Keratinocyte (primary cell): ENCODE measurements around the gene PARP11. TPM values are rescaled to one million over a fixed set of nuclear protein-coding genes. Genes with fewer than 3 reads are reported as not detected.

Experiments
- DNase-seq: peaks from one replicate; pipeline ENCODE4 v3.0.0-alpha.2; 2011; ENCODE audit warnings: low read depth, missing footprints, low spot score
- FAIRE-seq: peaks from 2 replicates; lab custom pipeline; 2011; peaks lifted over from hg19 to GRCh38; lab: Jason Lieb, UNC
- H2AFZ ChIP-seq: 2 replicates; pipeline ENCODE4 v1.6.0; 2012; ENCODE audit warnings: low read length, control low read depth, inconsistent platforms; ENCODE audit not compliant: control insufficient read depth
- H3K27ac ChIP-seq: 2 replicates; pipeline ENCODE4 v1.5.1; 2011; ENCODE audit warnings: low read length; ENCODE audit not compliant: control insufficient read depth, insufficient read depth
- H3K27me3 ChIP-seq: 3 replicates; pipeline ENCODE4 v1.6.0; 2011; ENCODE audit warnings: low read length; ENCODE audit not compliant: control insufficient read depth, insufficient read depth; ENCODE audit errors: extremely low read depth
- H3K36me3 ChIP-seq, 2 experiments: 2 replicates in 1 of 2; 3 replicates in 1 of 2; pipeline ENCODE4 v1.5.1; 2011; ENCODE audit warnings: low read length in 2 of 2, mild to moderate bottlenecking in 1 of 2; ENCODE audit not compliant: control insufficient read depth in 2 of 2, insufficient read depth in 2 of 2; ENCODE audit errors: extremely low read depth in 1 of 2
- H3K4me1 ChIP-seq: 3 replicates; pipeline ENCODE4 v1.5.1; 2011; ENCODE audit warnings: low read length; ENCODE audit not compliant: control insufficient read depth, insufficient read depth; ENCODE audit errors: extremely low read depth
- H3K4me2 ChIP-seq: 3 replicates; pipeline ENCODE4 v1.6.0; 2011; ENCODE audit warnings: low read depth, low read length; ENCODE audit not compliant: control insufficient read depth, insufficient read depth; ENCODE audit errors: extremely low read depth
- H3K4me3 ChIP-seq, 3 experiments: fragments of 200-600 bp in 1 of 3; sonication (generic) in 1 of 3; 2 replicates in 2 of 3; 3 replicates in 1 of 3; pipeline ENCODE4 v1.5.1; 2011 to 2016; ENCODE audit warnings: low read length in 3 of 3, mild to moderate bottlenecking in 3 of 3, control low read depth in 2 of 3, inconsistent platforms in 1 of 3, low read depth in 1 of 3, mixed read lengths in 1 of 3, mixed run types in 1 of 3, moderate library complexity in 1 of 3; ENCODE audit not compliant: control insufficient read depth in 2 of 3, insufficient read depth in 2 of 3; ENCODE audit errors: extremely low read depth in 1 of 3
- H3K79me2 ChIP-seq: 2 replicates; pipeline ENCODE4 v1.6.0; 2012; ENCODE audit warnings: low read length; ENCODE audit not compliant: control insufficient read depth, insufficient read depth
- H3K9ac ChIP-seq: 3 replicates; pipeline ENCODE4 v1.6.0; 2011; ENCODE audit warnings: low read length; ENCODE audit not compliant: control insufficient read depth, insufficient read depth; ENCODE audit errors: extremely low read depth
- H3K9me1 ChIP-seq: 3 replicates; pipeline ENCODE4 v1.6.0; 2011; ENCODE audit warnings: low read length; ENCODE audit not compliant: control insufficient read depth, insufficient read depth; ENCODE audit errors: extremely low read depth
- H3K9me3 ChIP-seq: 2 replicates; pipeline ENCODE4 v1.5.1; 2012; ENCODE audit warnings: low read depth, low read length; ENCODE audit not compliant: control insufficient read depth
- H4K20me1 ChIP-seq: 3 replicates; pipeline ENCODE4 v1.6.0; 2011; ENCODE audit warnings: low read length; ENCODE audit not compliant: control insufficient read depth, insufficient read depth; ENCODE audit errors: extremely low read depth
- EZH2 ChIP-seq: IDR thresholded peaks from one replicate; pipeline ENCODE4 v1.6.1; 2012; ENCODE audit warnings: inconsistent platforms, mild to moderate bottlenecking, low read length, moderate library complexity
- dilution Hi-C: fragments of 300-500 bp; cut with MboI; formaldehyde crosslinking; loops from one replicate; pipeline ENCODE4 v1.7.0; 2020; ENCODE audit warnings: low sequenced_read_pairs; ENCODE audit not compliant: extremely low pct_ligation_motif_present
- polyA plus RNA-seq, 5 experiments: library from polyadenylated mRNA; depleted of rRNA in 3 of 5; stranded (reverse) in 3 of 5; stranded (forward) in 1 of 5; unstranded in 1 of 5; fragments of >200 nt; gene quantifications; 1 replicate in 1 of 5; 2 replicates in 3 of 5; 3 replicates in 1 of 5; pipeline versions ENCODE4 v1.2.1 to v1.2.3, GENCODE V29; 2011 to 2012; ENCODE audit warnings: missing spikeins in 2 of 5, low read depth in 1 of 5, low replicate concordance in 1 of 5
- TF ChIP-seq, protein P1 (sequence below), 3 experiments: IDR thresholded peaks in 1 of 3; conservative IDR thresholded peaks in 1 of 3; optimal IDR thresholded peaks in 1 of 3; 2 replicates in 2 of 3; 3 replicates in 1 of 3; pipeline versions ENCODE3 to v1.5.1; 2011; ENCODE audit warnings: low read length in 3 of 3, mild to moderate bottlenecking in 3 of 3, moderate library complexity in 2 of 3, control low read depth in 1 of 3, inconsistent platforms in 1 of 3; ENCODE audit not compliant: insufficient read depth in 2 of 3; ENCODE audit errors: extremely low read depth in 1 of 3

The PARP11 gene
- polyA plus RNA-seq, 1 donor (not counting 4 experiments of a cell fraction or from before 2014, with no cell fraction given) = 5.4 TPM

DNA sequence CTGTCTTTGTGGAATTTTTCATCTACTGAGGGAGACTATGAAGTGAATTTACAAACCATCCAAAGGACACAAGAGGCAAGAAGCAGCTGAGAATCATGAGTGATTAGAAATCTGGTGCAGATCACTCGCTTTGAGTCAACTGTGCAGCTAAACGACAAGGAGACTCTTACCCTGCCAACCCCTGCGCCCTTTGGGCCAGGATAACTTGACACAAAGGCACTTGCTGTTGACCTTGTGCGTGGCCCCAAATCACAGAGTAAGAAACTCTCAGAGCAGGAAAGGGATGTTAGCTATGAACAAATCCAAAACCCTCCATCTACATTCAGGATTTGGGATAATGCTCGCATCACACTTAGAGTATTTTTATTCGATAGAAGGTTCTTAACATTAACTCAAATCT is 11.5 kb upstream of the PARP11 start:
- dilution Hi-C loops = no loop called here
- no peaks in the 10 kb centered on the region for H3K9me1 ChIP-seq
- H4K20me1 ChIP-seq = no peaks in the 10 kb centered on the region
- H2AFZ ChIP-seq = no peak overlapping the region
- peaks cover 4% of the 10 kb centered on the region for H3K27me3 ChIP-seq
- H3K36me3 ChIP-seq = no peaks in the 10 kb centered on the region
- TF ChIP-seq, protein P1, sequence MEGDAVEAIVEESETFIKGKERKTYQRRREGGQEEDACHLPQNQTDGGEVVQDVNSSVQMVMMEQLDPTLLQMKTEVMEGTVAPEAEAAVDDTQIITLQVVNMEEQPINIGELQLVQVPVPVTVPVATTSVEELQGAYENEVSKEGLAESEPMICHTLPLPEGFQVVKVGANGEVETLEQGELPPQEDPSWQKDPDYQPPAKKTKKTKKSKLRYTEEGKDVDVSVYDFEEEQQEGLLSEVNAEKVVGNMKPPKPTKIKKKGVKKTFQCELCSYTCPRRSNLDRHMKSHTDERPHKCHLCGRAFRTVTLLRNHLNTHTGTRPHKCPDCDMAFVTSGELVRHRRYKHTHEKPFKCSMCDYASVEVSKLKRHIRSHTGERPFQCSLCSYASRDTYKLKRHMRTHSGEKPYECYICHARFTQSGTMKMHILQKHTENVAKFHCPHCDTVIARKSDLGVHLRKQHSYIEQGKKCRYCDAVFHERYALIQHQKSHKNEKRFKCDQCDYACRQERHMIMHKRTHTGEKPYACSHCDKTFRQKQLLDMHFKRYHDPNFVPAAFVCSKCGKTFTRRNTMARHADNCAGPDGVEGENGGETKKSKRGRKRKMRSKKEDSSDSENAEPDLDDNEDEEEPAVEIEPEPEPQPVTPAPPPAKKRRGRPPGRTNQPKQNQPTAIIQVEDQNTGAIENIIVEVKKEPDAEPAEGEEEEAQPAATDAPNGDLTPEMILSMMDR (optimal IDR thresholded peaks at IDR 0.05 in 1 of 3, IDR thresholded peaks at IDR 0.05 in 1 of 3, conservative IDR thresholded peaks at IDR 0.05 in 1 of 3; ENCODE audit: extremely low read depth in 1 of 3, insufficient read depth in 2 of 3, low read length in 3 of 3) = no peak
- no peak for TF ChIP-seq EZH2
- no peak for FAIRE-seq
- H3K27ac ChIP-seq = no peak overlapping the region
- H3K79me2 ChIP-seq = no peaks in the 10 kb centered on the region
- no peak for DNase-seq
- H3K9me3 ChIP-seq = no peaks in the 10 kb centered on the region
- no peak overlapping the region for H3K9ac ChIP-seq
- no peaks in the 10 kb centered on the region for H3K4me1 ChIP-seq
- no peak overlapping the region for H3K4me3 ChIP-seq
- H3K4me2 ChIP-seq = no peak overlapping the region

DNA sequence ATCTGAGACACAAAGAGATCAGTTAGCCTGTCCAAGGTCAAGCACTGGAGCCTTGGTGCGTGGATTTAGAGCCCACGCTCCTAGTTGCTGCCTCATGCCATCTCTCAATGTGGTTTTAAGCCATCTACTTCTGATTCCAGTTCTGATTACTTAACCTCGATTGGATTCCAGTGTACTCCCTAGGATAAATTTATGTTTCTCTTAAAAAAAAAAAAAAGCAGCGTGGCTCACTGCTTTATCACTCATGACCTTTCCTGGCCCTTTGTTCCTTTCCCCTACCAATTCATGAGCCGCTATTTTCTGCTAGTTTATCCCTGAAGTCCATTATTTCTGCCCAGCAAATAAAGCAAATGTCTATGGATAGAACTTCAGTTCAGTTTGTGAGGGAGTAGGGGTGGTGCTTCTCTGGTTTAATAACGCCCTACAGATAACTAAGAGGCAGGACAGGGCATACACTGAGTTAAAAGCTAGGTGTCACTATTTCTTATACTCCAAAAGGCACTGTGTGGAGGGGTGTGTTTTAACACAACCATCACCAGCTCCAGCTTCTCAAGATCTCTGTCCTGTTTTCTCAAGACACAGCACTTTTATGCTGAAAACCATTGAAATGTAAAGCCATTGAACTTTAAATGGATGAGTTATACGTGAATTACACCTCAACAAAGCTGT is 9.8 kb upstream of the PARP11 start:
- Histone ChIP-seq H3K9ac (no peak overlapping the region), H3K9me1 (no peaks in the 10 kb centered on the region), H3K4me2 (no peak overlapping the region), H3K4me3 (no peak overlapping the region), H3K4me1 (no peaks in the 10 kb centered on the region), H3K79me2 (no peaks in the 10 kb centered on the region), H3K36me3 (no peaks in the 10 kb centered on the region), H4K20me1 (no peaks in the 10 kb centered on the region), H3K27ac (no peak overlapping the region), H2AFZ (no peak overlapping the region), H3K9me3 (no peaks in the 10 kb centered on the region), H3K27me3 (peaks cover 4% of the 10 kb centered on the region)
- dilution Hi-C loops = no loop called here
- DNase-seq = no peak
- TF ChIP-seq EZH2 = no peak
- TF ChIP-seq, protein P1 (optimal IDR thresholded peaks at IDR 0.05 in 1 of 3, IDR thresholded peaks at IDR 0.05 in 1 of 3, conservative IDR thresholded peaks at IDR 0.05 in 1 of 3; ENCODE audit: extremely low read depth in 1 of 3, insufficient read depth in 2 of 3, low read length in 3 of 3) = peak; percentile 30 to 42 (median 32)
- peak; percentile 9 for FAIRE-seq
